OCI-LY1 (cell line): ENCODE results near the gene EYS.

Experiments
- H2AFZ ChIP-seq: fragments of 200-600 bp; sonication (generic), shearing (Covaris generic); 2 replicates; pipeline ENCODE4 v1.6.0; 2014; ENCODE audit warnings: antibody characterized with exemption, mild to moderate bottlenecking, low read length
- H3F3A ChIP-seq: fragments of 200-600 bp; sonication (generic), shearing (Covaris generic); 2 replicates; pipeline ENCODE4 v1.6.0; 2014; ENCODE audit warnings: mild to moderate bottlenecking, antibody characterized with exemption, low read length, moderate library complexity; ENCODE audit not compliant: insufficient read depth
- H3K27ac ChIP-seq: fragments of 200-600 bp; sonication (generic); 2 replicates; pipeline ENCODE4 v1.5.1; 2014; ENCODE audit warnings: low read length, mixed run types, mild to moderate bottlenecking, low read depth; ENCODE audit not compliant: poor library complexity, severe bottlenecking
- H3K27me3 ChIP-seq: fragments of 200-600 bp; sonication (generic); 2 replicates; pipeline ENCODE4 v1.6.0; 2014; ENCODE audit warnings: antibody characterized with exemption, mild to moderate bottlenecking, low read length, moderate library complexity; ENCODE audit not compliant: insufficient read depth
- H3K36me3 ChIP-seq: fragments of 200-600 bp; sonication (generic); 2 replicates; pipeline ENCODE4 v1.6.1; 2014; ENCODE audit warnings: mild to moderate bottlenecking, antibody characterized with exemption, low read length, moderate library complexity, mixed read lengths; ENCODE audit not compliant: insufficient read depth
- H3K4me1 ChIP-seq: fragments of 200-600 bp; sonication (generic); 2 replicates; pipeline ENCODE4 v1.5.1; 2014; ENCODE audit warnings: mild to moderate bottlenecking, low read length, moderate library complexity; ENCODE audit not compliant: insufficient read depth, severe bottlenecking
- H3K4me2 ChIP-seq: fragments of 200-600 bp; sonication (generic), shearing (Covaris generic); 2 replicates; pipeline ENCODE4 v1.6.1; 2014; ENCODE audit warnings: low read length
- H3K4me3 ChIP-seq: fragments of 200-600 bp; sonication (generic); 2 replicates; pipeline ENCODE4 v1.5.1; 2014; ENCODE audit warnings: low read length, low read depth, mild to moderate bottlenecking, mixed read lengths; ENCODE audit not compliant: poor library complexity, severe bottlenecking
- H3K79me2 ChIP-seq: fragments of 200-600 bp; shearing (Covaris generic); 2 replicates; pipeline ENCODE4 v1.6.1; 2016; ENCODE audit warnings: mixed run types, low read length, mixed read lengths; ENCODE audit not compliant: insufficient read depth
- H3K9ac ChIP-seq: fragments of 200-600 bp; sonication (generic), shearing (Covaris generic); 2 replicates; pipeline ENCODE4 v1.6.1; 2014; ENCODE audit warnings: mild to moderate bottlenecking, low read length, mixed read lengths
- H3K9me2 ChIP-seq: fragments of 200-600 bp; sonication (generic), shearing (Covaris generic); 2 replicates; pipeline ENCODE4 v1.6.1; 2014; ENCODE audit warnings: low read depth, mild to moderate bottlenecking, low read length, mixed read lengths
- H3K9me3 ChIP-seq: fragments of 200-600 bp; shearing (Covaris generic); 2 replicates; pipeline ENCODE4 v1.6.1; 2014; ENCODE audit warnings: low read length, mixed read lengths
- H4K20me1 ChIP-seq: fragments of 200-600 bp; sonication (generic), shearing (Covaris generic); 2 replicates; pipeline ENCODE4 v1.6.0; 2016; ENCODE audit warnings: mild to moderate bottlenecking, low read length; ENCODE audit not compliant: insufficient read depth
- CTCF ChIP-seq: fragments of 200-600 bp; sonication (generic), shearing (Covaris generic); IDR thresholded peaks from 2 replicates; pipeline ENCODE4 v1.5.1; 2017; ENCODE audit warnings: mild to moderate bottlenecking, antibody characterized with exemption, low read length, moderate library complexity, mixed read lengths
- EZH2 ChIP-seq: fragments of 200-600 bp; sonication (generic), shearing (Covaris generic); IDR thresholded peaks from 2 replicates; pipeline ENCODE4 v1.8.0; 2017; ENCODE audit warnings: borderline replicate concordance, mixed run types, mild to moderate bottlenecking, antibody characterized with exemption, low read length, moderate library complexity, mixed read lengths

Gene EYS

GRCh38 chr6:65186826-65187225 is 520.2 kb downstream of the EYS start:
- H3K9me3 ChIP-seq, result no peaks in the 10 kb centered on the region
- H3K4me2 ChIP-seq, result no peak overlapping the region
- no peaks in the 10 kb centered on the region for H3K9me2 ChIP-seq
- no peak overlapping the region for H3K27ac ChIP-seq
- no peaks in the 10 kb centered on the region for H4K20me1 ChIP-seq
- TF ChIP-seq EZH2 (no peak), CTCF (no peak)
- H3K27me3 ChIP-seq, result no peaks in the 10 kb centered on the region
- no peaks in the 10 kb centered on the region for H3K4me1 ChIP-seq
- H3K9ac ChIP-seq, result no peak overlapping the region
- no peaks in the 10 kb centered on the region for H3K79me2 ChIP-seq
- H3K4me3 ChIP-seq, result no peak overlapping the region
- H3F3A ChIP-seq, result no peaks in the 10 kb centered on the region
- no peaks in the 10 kb centered on the region for H3K36me3 ChIP-seq
- no peak overlapping the region for H2AFZ ChIP-seq

- no peaks in the 10 kb centered on the region for H3K79me2 ChIP-seq
- H2AFZ ChIP-seq, result no peak overlapping the region
- no peak overlapping the region for H3K4me3 ChIP-seq
- H3K27me3 ChIP-seq, result no peaks in the 10 kb centered on the region
- TF ChIP-seq EZH2 (no peak), CTCF (no peak)
- no peak overlapping the region for H3K4me2 ChIP-seq
- H3K9me2 ChIP-seq, result no peaks in the 10 kb centered on the region
- no peaks in the 10 kb centered on the region for H3K36me3 ChIP-seq
- H3K9me3 ChIP-seq, result no peaks in the 10 kb centered on the region
- no peak overlapping the region for H3K27ac ChIP-seq
- no peaks in the 10 kb centered on the region for H3F3A ChIP-seq
- H3K9ac ChIP-seq, result no peak overlapping the region
- no peaks in the 10 kb centered on the region for H3K4me1 ChIP-seq
- no peaks in the 10 kb centered on the region for H4K20me1 ChIP-seq
Measured at GRCh38 chr6:65182681-65183080, 524.3 kb downstream of the EYS start.

GRCh38 chr6:65170273-65170672 is 536.8 kb downstream of the EYS start:
- no peak overlapping the region for H3K4me3 ChIP-seq
- H2AFZ ChIP-seq, result no peak overlapping the region
- H3K9me2 ChIP-seq, result no peaks in the 10 kb centered on the region
- H3K9ac ChIP-seq, result no peak overlapping the region
- H3K4me2 ChIP-seq, result no peak overlapping the region
- H3K36me3 ChIP-seq, result no peaks in the 10 kb centered on the region
- H3K4me1 ChIP-seq, result no peaks in the 10 kb centered on the region
- H4K20me1 ChIP-seq, result no peaks in the 10 kb centered on the region
- no peak overlapping the region for H3K27ac ChIP-seq
- TF ChIP-seq EZH2 (no peak), CTCF (no peak)
- no peaks in the 10 kb centered on the region for H3K27me3 ChIP-seq
- no peaks in the 10 kb centered on the region for H3K79me2 ChIP-seq
- no peaks in the 10 kb centered on the region for H3K9me3 ChIP-seq
- no peaks in the 10 kb centered on the region for H3F3A ChIP-seq
